Muscle of back (tissue), 11 donors: ENCODE data around the gene SEZ6. TPM values are rescaled to one million over a fixed set of nuclear protein-coding genes. Genes with fewer than 3 reads are reported as not detected.
A peak's percentile ranks its signal among the peaks of the same experiment; 100 is the strongest.

Experiments used
- DNase-seq, 3 donors: peaks; one replicate each; pipeline versions ENCODE4 v3.0.0 to v3.0.0-alpha.2; 2013
- polyA plus RNA-seq, 10 donors: library from polyadenylated mRNA; unstranded; fragments of 120-200 nt; gene quantifications; one replicate each; pipeline ENCODE4 v1.2.1, GENCODE V29; 2013; ENCODE audit not compliant: insufficient read length in 10 of 10

SEZ6 gene
- polyA plus RNA-seq, 10 donors, result 0.07 to 0.66 (median 0.23) TPM

DNA sequence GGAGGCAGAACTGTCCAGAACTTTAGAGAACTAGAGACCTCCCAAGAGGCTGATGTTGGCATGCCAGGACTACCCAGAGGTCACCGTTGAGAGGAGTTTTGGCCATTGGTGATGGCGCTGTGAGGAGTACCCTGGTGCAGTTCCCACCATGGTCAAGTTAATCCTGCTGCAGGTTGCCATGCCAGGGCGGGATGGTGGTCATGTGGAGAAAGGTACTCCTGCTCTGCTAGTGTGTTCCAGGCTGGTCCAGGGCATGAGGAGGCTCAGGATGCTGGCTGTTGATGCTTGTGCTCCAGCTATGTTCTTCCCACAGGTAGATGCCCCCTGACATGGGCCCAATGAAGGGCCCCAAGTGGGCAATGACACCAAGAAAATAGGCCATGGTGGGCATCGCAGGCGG, 50.4 kb downstream of the SEZ6 start:
- no peak for DNase-seq

DNA sequence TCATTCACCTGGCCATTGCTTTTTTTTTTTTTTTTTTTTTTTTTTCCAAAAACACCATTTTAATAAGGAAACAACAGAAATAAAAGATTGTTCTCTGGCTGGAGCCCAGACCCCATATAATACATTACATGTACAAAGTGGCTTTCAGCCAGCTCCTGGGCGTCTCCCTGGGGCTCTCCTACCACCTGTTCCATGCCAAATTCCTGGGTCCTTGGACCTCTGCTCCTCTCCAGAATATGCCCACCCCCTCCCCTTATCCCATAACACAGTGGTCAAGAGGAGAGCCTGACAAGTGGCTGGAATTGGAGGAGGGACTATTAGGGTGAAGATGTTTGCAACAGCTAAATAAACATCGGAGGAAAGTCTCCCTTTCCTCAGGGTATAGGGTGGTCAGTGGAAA, 50.9 kb downstream of the SEZ6 start:
- DNase-seq, result no peak

DNA sequence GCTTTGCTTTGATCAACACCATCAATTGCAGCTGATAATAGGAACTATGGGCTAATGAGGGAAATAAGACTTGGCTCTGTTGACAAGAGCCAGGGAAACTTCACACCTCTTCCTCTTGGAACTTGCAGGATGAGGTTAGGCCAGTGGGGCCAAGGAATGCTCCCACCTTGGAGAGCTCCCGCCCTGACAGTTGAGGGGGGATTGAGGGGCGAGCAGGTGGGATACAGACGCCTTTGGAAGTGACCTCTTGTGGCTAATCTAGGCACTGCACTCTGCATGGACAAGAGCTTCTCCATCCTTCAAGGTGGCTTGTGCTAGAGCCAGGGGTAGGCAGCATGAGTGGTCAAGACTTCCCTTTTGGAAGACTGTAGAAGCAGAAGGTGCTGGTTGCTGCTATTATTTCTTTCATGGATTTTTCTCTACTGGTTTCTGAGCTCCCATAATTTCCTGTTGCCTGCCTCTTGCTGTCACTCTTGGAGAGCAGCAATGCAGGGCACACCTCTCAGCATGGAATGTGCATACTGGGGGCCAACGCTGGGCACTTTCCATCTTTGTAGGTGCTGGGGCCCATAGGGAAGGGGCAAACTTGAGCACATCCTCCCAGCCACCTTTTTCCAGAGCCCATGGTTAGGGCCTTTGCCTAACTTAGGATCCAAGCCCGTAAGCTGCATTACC, 52.3 kb downstream of the SEZ6 start:
- peak in 1 of 3 donors; percentile 62 for DNase-seq

DNA sequence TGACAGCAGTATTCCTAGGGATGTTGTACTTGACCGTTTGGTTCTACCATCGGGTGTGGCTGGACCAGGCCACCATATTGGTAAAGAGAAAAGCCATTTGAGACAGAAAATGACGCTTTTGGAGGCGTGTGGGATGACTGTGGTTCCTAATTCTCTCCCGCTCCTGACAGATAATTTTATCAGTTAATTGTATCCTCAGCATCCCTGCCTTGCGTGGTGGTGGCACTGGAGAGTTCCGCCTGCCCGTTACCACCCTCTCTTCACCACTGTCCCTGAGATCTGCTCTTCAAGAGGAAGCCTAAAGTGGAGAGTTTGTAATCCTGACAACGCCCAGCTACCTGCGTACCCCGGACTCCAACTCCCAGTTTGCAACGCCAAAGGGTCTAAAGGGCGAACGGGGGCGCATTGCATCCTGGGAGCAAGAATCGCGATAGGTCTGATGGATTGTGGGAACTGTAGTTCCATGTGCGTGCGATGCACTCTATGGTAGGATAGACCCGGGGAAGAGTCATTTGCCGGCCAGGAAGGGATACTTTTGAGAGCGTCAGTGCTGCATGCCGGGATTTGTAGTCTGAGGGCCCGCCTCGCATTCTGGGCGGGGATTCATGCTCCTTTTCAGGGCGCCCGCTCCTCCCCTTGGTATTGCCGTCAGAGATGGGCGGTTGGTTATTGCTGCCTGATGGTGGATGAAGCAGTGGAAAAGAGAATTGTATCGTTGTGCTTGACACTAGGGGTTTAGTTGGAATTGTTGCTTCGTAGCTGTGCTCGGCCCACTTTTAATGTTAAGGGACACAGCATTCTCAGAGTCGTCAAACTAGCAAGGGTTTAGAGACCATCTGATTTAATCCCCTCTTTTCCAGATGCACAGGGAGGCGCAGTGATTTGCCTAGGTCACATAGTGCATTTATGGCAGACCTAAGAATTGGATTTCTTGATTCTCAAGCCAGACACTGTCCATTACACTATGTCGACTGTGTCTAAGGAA, 53.5 kb downstream of the SEZ6 start:
- DNase-seq, result peak; percentile 98 to 100 (median 100)

DNA sequence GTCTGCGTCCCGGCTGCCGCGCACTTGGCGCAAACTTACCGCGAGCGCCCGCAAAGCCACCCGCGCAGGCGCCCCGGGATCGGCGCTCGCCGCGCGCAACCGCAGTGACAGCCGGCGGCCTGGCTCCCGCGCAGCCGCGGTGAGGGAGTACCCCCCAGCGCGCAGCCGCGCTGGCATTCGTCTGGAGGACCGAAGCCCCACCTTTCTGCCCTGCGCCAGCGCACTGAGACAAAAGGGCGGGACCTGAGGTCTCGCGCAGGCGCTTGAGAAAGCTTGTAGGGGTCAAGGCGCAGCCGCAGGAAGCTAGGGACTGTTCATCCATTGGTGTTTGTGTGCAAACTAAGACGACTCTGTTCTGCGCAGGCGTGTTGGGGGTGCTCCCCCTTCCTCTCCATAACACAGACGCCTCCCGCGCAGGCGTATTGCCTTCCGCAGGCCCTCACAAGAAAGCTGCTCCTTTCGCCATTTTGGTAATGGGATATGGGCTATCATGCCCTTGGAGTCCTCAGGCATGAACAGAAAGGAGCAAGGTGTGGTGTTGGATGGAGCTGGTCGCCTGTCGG, 54.3 kb downstream of the SEZ6 start, which contains the start of gene PHF12:
Gene PHF12 (minus strand): TSS at position 91 of the 563 bp plus-strand sequence. CDS start 558 bp downstream, outside the sequence.
- peak; percentile 100 for DNase-seq

DNA sequence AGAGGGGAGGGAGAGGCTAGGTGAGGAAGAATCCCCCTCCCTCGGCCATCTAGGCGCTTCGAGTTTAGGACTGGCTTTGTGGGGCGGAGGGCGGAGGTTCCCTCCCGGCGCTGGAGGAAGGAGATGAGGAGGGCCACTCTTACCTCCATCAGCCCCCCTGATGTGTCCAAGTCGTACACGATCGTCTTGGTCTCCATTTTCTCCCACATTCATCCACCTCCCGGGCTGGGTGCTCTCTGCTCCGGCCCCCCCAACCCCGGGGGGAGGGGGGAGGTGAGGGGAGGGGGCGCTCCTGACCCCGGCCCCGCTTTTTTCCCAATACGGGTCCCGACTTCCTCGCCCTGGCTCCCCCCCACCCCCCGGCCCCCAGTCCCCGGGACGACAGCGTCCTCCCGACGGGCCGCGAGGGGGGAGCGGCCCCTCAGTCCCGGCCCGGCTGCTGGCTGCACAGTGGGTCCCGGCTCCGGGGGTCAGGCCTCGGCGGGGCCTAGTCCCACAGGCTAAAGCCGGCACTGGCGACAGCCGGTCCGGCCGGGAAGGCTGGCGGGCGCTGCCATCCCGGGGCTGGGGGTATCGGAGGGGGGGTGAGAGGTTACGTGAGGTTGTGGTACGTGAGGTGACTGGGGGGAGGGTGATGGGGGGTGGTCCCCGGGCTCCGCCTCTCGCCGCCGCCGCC, 54.9 kb downstream of the SEZ6 start:
- DNase-seq, result no peak

DNA sequence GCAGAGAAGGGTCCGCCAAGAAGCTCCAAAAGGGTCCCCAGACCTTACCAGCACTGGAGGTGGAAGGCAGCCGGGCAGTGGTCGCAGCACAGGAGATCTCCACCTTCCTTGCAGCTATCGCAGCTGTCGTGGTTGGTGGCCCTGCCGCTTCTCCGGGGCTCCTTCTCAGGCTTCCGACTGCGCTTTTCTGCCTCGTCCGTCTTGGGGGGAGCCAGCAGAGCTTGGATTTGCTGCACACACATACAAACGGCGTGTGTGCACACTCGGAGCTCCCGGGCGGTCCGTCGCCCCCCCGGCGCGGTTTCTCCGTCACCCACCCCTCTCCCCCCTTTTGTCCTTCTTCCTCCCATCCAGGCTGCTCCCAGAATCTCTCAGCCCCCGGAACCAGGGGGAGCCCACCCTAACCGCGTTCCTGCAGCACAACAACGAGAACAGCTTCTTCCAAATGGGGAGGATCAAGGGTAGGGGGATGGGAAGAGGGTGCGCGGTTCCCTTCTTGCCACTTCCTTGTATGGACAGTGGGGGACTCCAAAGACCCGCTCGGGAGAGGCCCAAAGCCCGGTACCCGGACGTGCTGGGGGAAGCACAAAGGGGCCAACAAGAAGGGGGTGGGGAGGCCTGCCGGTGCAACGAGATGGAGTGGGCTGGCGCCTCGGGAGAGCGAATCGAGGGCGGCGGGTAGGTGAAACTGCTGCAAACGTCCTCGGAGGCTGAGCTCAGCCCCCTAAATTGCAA, 55.6 kb downstream of the SEZ6 start:
- DNase-seq, result peak in 2 of 3 donors; percentile 46 to 78

DNA sequence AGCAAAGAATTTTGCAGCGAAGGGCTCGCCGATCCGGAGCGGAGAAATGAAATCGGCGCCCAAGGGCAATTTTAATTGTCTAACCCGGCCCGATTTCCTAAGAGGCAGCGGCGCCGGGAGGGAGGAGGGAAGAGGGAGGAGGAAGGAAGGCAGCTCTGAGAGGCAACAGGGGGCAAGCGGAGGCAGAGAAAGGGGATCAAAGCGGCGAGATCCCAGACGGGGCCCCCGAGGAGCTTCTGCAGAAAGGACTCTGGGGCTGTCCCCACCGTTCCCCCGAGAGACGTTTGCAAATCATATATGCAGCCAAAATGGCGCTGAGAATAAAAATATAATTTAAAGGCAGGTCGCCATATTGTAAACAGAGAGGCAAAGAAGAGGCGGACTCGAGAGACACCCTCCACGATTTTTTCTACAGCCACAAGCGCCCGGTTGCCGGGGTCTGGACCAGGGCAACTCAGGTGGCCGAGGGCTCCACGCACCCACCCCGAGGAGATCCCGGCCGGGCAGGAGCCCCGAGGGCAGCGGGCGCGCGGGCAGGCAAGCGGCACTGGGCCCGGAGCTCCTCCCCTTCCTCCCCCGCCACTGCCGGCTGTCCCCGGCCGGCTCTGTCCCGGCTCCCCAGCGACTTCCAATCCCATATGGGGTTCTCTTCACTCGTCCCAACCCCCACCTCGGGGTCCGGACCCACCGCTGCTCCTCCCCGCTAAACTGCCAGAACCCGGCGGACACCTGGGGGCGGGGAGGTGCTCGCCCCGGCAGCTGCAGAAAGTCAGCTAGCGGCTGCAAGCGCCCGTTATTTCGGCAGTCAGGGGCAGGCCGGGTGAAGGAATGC, 56.4 kb downstream of the SEZ6 start:
- peak; percentile 45 to 89 (median 70) for DNase-seq

DNA sequence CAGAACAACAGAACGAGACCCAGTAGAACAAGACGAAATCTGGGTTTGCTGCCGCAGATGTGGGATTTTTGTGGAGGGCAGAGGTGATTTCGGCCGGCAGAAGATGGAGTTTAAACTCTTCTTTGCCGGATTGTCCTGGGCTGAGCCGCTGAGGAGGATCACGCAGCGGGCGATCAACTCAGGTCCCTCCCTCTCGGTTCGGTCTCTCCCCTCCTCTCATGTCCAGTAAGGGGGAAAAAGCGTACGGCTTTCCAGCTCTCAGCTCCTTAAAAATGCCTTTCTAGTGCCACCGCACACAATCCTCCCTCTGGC, 57.0 kb downstream of the SEZ6 start:
- DNase-seq, result no peak

DNA sequence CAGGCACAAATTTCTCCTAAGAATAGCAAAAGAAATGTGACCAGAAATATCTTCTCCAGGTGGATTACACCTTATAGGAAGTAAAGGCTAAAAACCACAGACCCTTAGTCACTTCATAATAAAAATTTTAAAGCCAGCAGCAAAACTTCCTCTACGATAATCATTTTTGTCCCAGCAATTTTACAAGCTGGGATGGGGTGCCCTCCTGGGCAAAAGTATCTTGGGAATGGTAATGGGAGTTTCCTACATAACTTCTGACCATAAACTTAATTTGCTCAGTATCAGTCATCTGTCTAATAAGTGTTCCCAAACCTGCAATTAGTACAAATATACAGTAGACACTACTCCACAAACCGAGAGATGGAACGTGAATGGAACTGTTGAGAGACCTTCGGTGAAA, 57.5 kb downstream of the SEZ6 start:
- no peak for DNase-seq

DNA sequence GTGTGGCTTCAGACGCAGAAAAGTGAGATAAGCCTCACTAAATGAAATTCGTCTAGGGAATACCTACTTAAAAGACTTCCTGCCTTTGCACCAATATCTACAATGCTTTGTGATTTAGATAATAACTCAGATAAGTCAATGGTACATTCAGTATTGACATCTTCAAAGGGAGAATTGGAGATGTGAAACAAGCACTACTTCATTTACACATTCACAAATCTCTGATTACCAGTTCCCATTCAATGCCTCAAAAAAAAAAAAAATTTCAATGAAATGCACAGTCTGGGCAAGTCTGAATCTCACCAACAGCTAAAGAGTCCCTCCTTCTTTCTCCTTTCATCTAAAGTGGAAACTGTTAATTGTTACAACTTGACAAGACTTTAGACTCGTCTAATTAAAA, 58.2 kb downstream of the SEZ6 start:
- no peak for DNase-seq

DNA sequence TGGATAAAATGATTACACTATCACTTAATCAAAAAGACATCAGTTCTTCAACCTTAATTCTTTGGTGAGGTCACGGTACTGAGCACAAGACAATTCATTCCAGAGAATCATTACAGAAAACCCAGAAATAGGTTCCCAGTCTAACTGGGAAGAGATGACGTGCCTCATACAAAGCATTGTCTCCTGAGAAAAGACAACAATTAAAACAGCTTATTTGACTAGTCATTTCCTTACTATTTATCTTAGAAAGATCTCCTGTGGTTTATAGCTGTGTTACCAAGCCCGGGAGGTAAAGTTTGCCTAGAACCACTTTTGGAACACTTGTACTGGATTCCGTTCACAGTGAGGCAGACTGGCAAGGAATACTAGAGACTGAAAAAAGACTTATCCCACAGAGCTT, 59.6 kb downstream of the SEZ6 start:
- DNase-seq, result peak in 1 of 3 donors; percentile 37

DNA sequence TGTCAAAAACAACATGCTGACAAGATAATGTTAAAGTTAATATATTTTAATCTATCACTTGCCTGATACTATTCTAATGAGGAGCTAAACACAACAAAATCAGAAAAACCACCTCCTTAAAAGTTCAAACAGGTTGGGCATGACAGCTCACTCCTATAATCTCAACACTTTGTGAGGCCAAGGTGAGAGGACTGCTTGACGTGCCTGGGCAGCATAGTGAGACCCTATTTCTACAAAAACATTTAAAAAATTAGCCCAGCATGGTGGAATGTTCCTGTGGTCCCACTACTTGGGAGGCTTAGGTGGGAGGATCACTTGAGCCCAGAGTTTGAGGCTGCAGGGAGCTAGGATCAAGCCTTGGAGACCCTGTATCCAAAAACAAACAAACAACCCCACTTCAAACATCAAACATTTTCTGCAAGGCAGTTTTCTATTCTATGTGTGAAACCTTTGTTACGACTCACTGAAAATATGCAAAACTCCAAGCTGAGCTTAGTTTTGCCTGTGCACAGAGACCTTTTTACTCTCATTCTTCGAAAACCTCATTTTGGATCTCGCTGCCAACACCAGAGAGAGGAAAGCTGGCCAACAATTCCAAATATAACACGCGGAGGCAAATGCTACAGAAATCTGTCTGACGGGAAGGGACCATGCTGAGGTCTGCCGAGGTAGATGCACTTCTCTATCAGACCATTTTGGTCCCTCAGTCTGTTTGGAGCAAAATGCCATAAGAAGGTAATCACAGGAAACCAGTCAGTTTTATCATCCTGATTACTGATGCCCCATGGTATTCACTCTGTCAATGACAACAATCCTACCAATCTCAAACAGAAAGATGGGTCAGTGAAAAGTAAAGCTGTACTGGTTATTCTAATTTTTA, 60.7 kb downstream of the SEZ6 start:
- DNase-seq, result no peak

DNA sequence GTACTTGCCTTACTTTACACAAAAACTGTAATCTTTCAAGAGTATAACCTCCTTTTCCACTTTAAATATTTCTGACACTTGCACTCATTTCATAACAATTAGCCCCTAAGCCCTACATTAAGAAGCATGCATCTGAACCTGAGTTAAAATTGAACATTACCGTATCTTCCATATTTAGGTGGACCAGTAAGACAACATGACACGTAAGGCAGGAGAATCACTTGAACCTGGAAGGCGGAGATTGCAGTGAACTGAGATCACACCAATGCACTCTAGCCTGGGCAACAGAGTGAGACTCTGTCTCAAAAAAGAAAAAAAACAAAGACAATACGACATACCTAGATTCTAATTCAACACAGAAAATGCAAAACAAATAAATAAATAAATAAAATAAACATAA, 61.5 kb downstream of the SEZ6 start:
- no peak for DNase-seq

DNA sequence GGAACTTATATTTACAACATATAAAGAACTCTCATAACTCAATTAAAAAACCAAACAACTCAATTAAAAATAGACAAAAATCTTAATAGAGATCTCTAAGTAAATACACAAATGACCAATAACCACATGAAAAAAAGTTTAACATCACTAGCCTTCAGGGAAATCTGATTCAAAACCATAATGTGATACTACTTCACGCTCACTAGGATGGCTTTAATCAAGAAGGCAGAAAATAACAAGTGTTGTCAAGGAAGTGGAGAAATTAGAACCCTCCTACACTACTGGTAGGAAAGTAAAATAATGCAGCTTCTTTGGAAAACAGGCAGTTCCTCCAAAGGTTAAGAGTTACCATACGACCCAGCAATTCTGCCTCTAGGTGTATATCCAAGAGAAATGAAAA, 62.9 kb downstream of the SEZ6 start:
- DNase-seq, result no peak

DNA sequence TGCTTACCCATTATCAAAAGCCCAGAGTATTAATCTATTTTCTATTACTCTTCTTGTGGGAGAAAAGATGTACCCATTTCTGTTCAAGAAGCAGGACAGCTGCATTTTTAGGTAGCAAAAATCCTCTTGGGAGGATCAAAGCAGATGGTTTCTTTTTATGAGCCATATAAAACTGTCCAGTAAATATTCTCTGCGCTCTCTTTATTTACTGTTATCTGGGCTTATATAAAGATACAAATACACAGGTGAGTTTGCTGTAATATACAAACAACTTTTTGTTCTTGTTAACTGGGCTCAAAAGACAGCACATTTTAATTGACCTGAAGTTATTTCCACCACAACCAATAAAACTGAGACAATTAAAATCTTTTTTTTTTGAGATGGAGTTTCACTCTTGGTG, 64.6 kb downstream of the SEZ6 start:
- DNase-seq, result no peak

DNA sequence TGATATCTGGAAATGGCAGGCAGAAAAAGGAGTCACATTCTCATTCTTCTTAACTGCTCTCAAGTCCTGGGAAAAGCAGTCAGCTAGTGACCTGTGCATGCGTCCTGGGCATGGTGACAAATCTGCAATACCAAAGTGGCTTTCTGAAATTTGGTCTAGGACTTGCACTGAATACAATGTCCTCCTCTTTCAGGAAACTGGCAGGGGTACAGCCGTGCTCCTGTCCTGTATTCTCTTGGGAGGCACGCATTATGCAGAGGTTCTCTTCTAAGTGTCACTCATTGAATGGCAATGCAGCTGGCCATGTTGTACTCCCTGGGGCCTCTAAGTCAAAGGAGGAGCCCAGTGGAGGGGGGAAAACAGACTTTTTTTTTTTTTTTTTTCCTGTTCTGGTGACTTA, 65.2 kb downstream of the SEZ6 start:
- no peak for DNase-seq

DNA sequence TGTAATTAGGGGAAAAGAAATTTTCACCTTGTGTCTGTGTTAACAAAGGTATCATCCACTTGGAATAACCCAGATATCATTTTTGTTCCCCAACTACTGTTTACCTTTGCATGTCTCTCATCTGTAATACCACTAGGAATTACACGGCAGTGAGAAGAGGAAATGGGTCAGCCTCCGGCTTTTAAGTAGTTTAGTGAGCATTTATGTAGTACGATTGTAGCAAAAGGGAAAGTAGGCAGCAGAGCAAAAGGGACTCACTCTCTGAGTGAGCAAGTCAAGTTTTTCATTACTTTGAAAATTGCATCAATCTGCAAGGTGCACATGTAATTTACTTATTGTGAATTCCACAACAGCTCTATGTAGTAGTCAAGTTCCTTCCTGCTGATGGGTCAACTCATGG, 65.7 kb downstream of the SEZ6 start:
- DNase-seq, result no peak

DNA sequence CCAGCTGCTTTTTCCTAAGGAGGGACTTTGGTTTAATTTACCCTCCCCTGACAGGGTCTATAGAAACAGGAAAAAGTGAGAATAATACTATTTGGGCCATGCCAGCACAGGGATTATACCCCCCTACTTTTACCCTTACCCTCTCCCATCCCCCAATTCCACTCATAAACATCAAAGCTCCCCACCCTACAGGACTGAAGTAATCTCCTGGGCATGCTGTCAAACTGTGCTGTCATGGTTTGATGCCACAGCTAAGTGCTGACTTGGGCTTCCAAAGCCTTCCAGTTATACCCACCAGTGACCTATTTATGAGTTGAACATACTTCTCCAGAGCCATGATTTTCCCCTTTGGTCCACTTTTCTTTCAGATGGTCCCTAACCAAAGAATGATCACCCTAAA, 67.3 kb downstream of the SEZ6 start:
- DNase-seq, result no peak
